IPS-NIHi11 (cell line): Measurements from ENCODE around the gene CAPZB.

Experiments used
- DNase-seq: peaks from one replicate; pipeline ENCODE4 v3.0.0; 2012; ENCODE audit warnings: mixed read lengths, low spot score

CAPZB gene

DNA sequence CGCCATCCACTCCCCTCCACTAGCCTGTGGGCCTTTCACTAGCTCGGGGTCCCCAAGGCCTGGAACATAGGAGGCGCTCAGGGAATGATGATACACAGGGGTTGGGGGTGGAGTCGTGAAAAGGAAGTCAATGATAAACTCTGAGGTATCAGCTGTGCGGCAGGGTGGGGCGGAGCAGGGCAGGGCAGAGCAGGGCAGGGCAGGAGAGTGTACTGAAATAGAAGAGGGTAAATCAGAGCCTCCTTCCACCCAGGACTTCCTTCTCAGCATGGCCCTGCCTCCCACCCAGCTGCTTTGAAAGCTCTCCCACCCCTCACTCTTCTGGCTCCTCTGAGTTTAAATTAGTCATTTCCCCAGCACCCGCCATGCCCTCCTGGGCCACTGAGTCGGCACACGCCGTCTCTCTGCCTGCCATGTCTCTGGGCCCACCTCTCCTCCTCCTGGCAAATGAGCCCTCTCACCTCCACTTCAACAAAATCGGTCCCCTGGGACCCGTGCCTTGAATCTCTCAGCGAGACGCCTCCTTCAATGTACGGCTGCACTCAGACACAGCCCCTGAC is 16.9 kb downstream of the CAPZB start:
- DNase-seq, result no peak

DNA sequence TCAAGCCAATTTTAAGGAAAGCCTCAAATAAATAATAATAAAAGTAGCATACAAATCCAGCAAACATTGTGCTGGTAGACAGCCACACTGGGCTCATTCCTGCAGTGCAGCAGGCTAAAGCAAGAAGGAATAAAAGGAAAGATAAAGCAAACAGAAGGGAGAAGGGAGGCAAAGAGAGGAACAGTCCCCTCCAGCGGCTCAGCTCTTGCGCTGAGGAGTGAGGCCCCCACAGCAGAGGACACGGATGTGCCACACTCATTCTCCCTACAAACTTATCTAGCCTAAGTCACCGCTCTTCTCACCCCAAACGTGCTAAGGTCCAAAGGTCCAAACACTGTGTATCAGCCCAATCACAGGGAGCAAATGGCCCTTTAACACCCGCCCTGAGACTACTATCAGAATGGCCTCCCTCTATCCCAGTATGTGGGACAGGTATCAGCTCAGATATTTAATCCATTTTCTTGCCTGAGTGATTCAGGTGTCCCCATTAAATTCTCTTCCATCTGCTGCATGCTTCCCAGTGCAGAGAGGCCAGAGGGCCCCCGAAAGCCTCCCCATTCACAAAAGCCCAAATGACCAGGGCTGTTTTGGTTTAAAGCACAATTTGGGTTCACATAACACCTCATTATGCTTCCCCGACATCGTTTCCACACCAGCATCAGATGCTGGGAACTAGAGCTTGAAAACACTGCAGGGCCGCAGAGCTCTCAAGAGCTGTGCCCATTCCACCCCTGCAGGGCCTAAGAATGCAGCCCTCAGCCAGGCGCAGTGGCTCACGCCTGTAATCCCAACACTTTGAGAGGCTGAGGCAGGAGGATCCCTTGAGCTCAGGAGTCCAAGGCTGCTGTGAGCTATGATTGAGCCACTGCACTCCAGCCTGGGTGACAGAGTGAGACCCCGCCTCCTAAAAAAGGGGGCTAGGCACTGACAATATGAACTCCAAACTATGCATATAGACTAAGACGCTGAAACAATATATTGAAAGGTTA is 17.8 kb downstream of the CAPZB start:
- DNase-seq, result no peak

DNA sequence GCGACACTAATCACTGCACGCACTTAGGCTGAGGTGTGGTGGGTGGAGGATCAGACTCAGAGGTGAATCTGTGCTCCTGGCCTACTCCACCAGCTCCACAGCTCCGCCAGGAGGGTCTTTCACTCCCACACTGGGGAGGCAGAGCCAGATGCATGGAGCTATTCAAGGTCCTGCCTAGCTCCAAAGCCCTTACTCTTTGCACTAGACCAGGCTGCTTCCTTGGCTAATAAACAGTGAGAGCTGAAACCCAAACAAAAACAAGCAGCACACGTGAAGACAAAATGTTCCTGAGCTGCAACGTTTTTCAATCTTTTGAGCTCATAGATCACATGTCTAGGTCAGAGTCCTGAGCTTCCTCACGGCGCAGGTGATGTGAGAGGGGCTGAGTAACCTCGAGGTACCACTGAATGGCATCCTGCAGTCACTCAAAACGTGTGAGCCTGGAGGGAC is 19.2 kb downstream of the CAPZB start:
- no peak for DNase-seq

DNA sequence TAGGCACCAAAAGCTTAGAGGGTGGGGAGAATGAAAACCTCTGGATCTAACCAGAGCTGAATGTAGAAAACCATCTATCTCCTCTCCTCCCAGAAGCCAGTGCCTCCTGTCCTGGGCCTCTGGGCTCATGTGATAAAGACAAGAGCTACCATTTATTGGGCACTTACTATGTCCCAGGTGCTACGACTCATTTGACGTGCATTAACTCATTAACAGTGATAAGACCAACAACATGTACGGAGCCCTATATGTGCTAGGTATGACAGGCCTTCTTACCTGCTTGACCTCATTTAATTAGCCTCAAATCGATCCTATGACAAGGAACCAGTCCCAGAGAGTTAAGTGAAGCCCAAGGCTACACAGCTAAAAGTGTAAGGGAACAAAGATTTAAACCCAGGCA is 19.7 kb downstream of the CAPZB start:
- DNase-seq, result no peak

DNA sequence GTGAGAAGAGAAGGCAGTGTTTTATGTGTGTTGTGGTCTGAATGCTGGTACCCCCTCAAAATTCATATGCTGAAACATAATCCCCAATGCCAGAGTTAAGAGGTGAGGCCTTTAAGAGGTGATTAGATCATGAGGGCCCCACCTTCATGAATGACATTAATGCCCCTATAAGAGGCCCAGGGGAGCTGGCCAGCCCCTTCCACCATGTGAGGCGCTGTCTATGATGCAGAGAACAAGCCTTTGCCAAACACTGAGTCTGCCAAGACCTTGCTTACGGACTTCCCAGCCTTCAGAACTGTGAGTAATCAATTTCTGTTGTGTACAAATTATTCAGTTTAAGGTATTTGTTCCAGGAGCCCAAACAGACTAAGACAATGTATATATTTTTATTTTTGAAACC is 20.2 kb downstream of the CAPZB start:
- no peak for DNase-seq

DNA sequence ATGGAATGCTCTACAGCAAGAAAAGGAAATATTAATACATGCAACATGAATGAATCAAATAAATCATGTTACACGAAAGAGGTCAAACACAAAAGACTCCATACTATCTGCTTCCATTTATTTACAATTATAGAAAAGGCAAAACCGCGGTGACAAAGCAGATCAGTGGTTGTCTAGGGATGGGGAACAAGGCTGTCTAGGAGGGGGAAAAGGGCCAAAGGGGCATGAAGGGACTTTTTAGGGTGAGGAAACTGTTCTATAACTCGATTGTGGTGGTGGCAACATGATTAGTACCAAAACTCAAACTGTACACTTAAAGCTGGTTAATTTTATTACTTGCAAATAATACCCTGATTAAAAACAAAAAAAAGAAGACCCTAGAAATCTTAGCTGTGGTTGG is 20.6 kb downstream of the CAPZB start:
- DNase-seq, result no peak

DNA sequence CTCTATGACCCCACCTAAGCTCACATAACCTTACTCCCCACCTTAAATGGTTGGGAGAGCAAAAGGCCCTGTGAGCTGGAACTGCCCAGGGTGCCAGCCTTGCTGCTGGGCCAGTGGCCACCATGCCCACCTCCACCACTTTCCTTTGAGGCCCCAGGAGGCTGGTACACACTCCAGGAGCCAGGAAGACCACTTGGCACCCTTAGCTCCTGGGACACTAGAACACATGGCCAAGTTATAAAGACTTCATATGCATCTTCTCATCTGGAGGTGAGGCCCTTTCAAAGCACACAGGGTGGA is 21.9 kb downstream of the CAPZB start:
- no peak for DNase-seq

DNA sequence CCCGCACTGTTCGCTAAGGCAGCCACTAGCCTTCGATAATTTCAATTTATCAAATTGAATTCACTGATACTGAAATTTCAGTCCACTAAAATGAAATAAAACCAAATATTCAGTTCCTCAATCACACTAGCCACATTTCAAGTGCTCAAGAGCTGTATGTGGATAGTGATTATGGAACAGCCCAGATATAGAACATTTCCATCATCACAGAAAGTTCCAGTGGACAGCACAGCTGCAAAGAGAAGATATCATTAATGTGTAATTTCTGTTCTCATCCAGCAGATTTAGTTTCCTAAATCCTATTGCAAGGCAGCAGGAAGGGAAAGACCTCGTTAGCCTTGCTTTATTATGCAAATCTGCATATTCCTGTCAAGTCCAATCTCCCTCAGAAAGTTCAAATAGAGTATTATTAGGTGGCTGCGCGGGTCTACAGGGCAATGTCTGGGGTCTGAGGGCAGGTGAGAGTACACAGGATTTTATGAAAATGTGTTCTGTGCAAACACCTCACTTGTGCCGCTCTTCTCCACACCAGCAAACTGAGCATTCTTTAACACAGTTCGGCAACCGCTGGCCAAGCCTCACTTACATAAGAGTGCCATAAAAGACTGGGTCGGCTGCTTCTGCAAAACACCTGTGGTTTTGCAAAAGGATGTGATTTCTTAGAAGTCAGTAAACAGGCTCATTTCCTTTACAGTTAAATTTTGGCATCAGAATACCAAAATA is 22.4 kb downstream of the CAPZB start:
- no peak for DNase-seq

DNA sequence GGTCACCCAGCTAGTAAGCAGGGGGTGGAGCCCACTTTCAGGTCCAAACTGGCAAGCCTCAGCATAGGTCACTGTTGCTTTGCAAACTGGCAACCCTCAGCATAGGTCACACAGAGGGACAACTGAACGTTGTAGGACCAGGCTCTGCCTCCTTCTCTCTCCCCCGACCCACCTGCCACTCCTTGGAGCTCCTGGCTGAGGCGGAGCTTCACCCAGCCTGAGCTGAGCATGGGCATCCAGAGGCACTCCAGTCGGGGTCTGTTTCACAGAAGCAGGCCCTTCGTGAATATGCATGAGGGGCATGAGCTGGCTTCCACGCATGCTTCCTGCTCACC is 24.2 kb downstream of the CAPZB start:
- DNase-seq, result no peak

DNA sequence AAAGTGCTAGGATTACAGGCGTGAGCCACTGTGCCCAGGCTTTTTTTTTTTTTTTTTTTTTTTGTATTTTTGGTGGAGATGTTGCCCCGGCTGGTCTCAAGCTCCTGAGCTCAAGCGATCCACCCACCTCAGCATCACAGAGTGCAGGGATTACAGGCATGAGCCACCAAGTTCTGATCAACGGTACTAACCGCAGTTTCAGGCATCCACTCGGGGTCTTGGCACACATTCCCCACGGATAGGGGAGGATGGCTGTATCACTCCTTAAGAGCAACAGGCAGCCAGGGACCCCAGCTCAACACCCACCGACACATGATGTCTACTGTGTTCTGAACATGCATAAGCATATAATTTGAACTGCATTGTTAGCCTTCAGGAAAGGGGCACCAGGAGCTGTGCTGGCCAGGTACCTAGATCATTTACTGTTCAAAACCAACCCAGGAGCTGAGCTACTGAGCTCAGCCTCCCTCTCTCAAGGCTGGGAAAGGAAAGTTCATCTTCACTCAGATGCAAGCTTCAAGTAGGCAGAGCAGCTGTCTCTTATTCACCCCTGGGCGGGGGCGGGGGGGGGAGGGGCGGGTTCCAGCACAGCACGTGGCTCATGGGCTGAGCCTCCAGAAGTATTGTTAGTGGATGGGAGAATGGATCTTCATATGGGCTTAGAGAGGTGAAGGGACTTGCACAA is 24.7 kb downstream of the CAPZB start:
- no peak for DNase-seq

DNA sequence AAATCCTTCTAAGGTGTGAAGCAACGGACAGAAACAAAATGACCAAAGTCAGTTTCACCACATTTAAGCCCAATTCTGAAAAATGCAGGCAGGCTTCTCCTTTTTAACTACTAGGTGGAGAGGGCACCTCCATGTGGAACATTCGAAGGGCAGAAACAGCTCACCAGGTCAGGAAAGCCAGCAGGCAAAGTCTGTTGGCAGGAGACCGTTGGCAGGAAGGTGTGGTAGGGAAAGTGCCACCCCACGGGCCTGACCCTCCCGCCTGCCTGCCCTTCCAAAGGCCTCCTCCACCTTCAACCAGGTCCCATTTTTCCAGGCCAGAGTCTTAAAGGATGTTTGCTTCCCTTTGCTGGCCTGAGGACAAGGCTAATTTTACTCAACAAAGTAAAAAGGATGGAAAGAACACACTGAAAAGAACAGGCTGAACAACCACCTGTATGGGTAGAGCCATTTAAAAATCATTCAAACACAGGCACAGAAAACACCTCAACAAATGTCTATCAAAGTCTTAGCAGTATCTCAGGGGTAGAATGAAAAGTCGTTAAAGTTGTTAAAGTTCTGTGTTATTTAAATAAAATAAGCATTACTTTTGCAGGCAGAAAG is 26.4 kb downstream of the CAPZB start:
- DNase-seq, result no peak

DNA sequence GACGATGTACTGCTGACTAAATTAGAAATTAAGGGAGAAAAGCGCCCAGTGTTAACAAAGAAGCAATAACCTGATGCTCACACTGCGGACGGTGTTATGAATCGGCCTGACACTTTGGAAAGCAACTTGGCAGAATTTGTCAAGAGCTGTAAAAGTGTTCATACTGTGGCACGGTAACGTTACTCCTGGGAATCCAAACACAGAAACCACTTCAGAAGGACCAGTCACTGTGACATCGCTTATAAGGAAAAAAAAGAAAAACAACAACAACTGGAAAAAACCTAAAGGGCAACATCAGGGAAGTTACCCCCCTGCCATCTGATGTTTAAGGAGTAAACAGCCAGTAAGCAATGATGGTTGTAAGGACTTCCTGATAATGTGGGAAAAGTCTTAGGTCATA is 27.7 kb downstream of the CAPZB start:
- DNase-seq, result no peak

DNA sequence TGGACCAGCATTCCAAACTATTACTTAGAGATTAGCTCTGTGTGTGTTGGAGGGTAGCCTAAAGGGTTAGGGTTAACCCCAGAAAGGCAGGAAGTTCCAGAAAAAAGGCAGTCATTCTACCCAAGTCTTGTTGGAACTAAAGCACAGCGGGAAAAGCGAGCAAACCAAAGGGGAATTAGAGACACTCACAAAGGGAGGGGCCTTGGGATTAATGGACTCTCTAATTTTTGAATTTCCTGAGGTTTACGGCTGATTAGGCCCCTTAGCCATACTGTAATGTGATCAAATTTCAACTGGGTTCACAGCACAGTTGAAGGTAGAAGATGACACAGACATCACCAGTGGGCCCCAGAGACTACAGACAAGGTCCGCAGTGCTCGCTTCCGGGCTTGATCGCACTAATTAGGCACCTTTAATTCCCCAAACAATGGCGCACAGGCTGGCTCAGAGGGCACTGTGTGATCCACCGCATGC is 28.3 kb downstream of the CAPZB start:
- no peak for DNase-seq

DNA sequence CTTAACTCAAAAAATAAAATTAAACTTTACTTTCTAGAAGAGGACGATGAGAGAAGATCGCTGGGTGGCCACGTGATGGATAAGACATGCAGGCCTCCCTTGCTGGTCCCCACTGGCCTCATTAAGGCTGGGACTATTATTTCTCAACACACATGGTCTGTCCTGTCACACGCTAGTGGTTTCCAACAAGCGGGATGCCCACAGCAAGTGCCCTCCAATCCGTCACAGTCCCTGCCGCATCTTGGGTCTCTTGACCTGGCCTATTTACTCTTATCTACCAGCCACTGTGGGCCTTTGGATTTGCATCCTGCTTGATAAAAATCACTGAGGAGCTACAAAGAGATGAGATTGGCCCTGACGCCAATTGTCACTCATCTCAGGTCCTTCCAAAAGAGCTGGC is 30.0 kb downstream of the CAPZB start:
- DNase-seq, result no peak

DNA sequence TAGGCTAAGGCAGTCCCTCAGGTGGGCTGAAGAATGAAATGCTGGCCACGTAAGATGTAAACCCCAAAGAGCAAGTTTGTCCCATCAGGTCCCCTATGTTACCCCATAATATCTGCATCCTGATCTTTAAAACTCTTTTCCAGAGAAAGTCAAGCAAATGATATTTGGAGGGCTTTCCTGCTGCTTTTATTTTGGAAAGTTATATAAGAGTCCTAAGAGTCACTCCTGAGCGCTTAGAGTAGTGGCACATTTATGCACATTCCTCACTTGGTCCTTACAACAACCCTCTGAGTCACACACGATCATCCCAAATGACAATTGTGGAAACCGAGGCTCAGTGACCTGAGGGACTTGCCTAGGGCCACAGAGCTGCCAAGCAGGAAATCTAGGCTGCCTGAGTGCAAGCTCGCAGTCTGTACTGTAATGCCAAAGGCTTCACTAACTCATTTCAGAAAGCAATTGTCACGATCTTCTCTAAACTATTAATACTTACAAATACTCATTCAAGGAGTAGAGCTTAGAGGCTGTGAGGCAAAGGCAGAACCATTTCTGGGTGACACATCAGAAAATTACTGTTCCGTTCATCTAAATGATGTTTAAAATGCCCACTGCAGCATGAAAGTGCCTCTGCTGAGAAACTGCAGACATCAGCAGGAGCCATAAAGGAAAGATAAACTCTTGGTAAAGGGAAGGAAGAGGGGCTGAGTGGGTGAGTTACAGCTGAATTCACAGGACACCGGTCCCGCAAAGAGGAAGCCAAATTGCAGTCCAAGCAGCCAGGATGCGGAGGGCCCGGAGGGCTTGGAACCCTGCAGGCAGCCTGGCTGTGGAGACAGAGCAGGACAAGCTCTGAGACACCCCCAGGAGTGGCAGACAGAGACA is 30.8 kb downstream of the CAPZB start:
- no peak for DNase-seq

DNA sequence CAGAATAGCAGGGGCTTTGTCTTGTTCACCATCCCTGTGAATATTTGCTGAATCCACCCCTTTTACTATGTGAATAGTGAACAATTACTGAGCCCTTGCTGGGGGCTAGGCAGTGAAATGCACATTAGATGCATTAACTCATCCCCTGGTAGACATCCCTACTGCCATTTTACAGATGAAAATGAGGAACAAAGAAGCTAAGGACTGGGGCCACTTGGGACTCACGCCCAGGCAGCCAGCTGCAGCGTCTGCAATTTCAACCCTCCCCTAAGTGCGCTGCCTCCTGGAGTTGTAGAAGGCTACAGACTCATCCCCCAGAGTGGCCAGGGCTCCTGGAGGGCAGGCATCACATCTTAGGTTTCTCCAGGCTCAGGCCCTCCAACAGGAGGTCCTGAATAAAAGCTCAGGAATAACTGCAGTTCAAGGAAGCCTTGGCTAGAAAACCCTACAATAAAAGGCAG is 31.6 kb downstream of the CAPZB start:
- DNase-seq, result no peak

DNA sequence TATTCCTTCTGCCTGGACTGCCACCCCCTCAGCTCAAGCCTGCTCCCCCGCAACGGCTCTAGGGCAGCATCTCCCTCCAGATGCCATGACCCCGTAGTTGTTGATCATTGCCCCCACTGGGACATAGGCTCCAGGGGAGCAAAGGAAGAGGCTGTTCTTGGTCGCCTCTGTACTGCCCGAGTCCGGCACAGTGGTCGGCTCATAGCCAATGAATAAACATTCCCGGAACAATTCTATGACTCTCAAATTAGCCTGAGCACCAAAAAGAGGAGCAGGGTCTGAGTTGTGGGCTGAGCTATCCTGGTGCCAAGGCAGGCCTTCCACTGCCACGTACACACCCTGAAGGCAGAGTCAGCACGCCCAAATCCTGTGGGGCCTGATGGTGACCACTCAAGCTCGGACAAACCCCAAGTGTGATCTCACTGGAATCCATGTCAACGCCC is 33.1 kb downstream of the CAPZB start:
- no peak for DNase-seq

DNA sequence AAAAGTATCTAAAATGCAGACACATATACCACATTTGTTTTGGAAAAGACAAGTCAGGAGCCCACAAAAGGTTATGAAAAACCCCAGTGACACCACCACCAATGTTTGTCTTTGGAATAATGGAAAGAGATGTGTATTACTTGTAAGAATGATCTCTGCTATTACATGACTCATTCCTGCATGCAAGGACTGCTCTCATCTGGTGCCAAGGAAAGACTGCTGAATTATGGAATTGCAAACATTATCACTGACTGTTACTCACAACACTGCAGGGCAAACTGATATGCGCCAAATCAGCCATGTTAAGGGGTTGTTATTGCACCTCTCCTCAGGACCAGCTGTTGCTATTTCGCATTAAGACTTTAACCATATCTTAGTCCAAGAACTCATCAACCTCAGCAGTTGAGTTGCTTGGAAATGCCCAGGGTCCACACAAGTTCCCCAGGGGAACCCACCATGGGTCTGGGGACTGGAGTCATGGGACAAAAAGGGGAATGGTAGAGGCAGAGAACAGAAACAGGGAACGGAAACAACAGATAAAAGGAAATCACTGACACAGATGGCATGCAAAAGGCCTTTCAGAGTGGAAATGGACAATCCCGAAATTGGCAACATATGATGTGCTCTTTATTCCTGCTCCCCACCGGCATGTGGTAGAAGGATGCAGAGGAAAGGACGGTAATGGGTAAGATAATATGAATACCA is 34.4 kb downstream of the CAPZB start:
- DNase-seq, result no peak

DNA sequence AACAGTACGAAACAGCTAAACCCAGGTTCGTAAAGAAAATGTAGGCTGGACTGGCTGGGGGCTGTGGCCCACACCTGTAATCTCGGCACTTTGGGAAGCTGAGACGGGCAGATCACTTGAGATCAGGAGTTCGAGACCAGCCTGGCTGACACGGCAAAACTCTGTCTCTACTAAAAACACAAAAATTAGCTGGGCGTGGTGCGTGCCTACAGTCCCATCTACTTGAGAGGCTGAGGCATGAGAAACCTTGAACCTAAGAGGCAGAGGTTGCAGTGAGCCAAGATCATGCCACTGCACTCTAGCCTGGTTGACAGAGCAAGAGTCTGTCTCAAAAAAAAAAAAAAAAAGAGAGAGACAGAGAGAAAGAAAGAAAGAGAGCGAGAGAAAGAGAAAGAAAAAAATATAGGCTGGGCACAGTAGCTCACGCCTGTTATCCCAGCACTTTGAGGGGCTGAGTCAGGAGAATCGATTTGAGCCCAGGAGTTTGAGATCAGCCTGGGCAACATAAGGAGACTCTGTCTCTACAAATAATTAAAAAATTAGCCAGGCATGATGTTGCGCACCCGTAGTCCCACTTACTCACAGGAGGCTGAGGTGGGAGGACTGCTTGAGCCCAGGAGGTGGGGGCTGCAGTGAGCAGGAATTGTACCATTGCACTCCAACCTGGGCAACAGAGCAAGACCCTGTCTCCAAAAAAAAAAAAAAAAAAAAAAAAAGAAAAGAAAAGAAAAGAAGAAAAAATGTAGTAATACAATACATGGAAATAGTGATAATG is 35.7 kb downstream of the CAPZB start:
- no peak for DNase-seq
